Gastrocnemius medialis (tissue), 4 donors: Measurements from ENCODE around the gene RYR2. TPM values are rescaled to one million over a fixed set of nuclear protein-coding genes. Genes with fewer than 3 reads are reported as not detected.

Experiments used
- ATAC-seq, 2 donors: fragments of 150-250 bp; one replicate each; pipeline ENCODE4 v1.9.1; 2016
- DNase-seq, 2 donors: peaks; one replicate each; pipeline ENCODE4 v3.0.0-alpha.2; 2019
- H3K27ac ChIP-seq, 4 donors: fragments of 200-600 bp; sonication (generic); 1 replicate in 1 of 4; 2 replicates in 3 of 4; pipeline ENCODE4 v1.5.1; 2016 to 2018; ENCODE audit warnings: mild to moderate bottlenecking in 2 of 4, moderate library complexity in 1 of 4
- H3K27me3 ChIP-seq, 3 donors: fragments of 200-600 bp; sonication (generic) in 2 of 3; 1 replicate in 1 of 3; 2 replicates in 2 of 3; pipeline versions ENCODE4 v1.5.1 to v1.6.0; 2016 to 2019; ENCODE audit warnings: mild to moderate bottlenecking in 1 of 3, moderate library complexity in 1 of 3
- H3K36me3 ChIP-seq, 2 donors: fragments of 200-600 bp; sonication (generic) in 1 of 2; one replicate each; pipeline ENCODE4 v1.5.1; 2017 to 2018
- H3K4me1 ChIP-seq, 2 donors: fragments of 200-600 bp; sonication (generic) in 1 of 2; one replicate each; pipeline ENCODE4 v1.5.1; 2016 to 2017; ENCODE audit warnings: mild to moderate bottlenecking in 2 of 2
- H3K4me3 ChIP-seq, 4 donors: fragments of 200-600 bp; sonication (generic) in 3 of 4; 1 replicate in 1 of 4; 2 replicates in 3 of 4; pipeline ENCODE4 v1.5.1; 2016 to 2019; ENCODE audit warnings: mild to moderate bottlenecking in 2 of 4
- H3K9me3 ChIP-seq, 3 donors: fragments of 200-600 bp; sonication (generic) in 2 of 3; 1 replicate in 1 of 3; 2 replicates in 2 of 3; pipeline ENCODE4 v1.5.1; 2016 to 2019
- POLR2A ChIP-seq, 2 donors: fragments of 450-650 bp; IDR thresholded peaks; one replicate each; pipeline ENCODE4 v1.6.1; 2017; ENCODE audit warnings: antibody characterized with exemption in 2 of 2, mild to moderate bottlenecking in 2 of 2, moderate library complexity in 2 of 2
- in situ Hi-C, 4 donors: fragments of 200-750 bp; cut with MboI; loops; one replicate each; pipeline versions ENCODE4 v1.15.0 to v1.8.0; 2017; ENCODE audit warnings: low sequenced_read_pairs in 4 of 4
- intact Hi-C: fragments of 100-400 bp; cut with DNase I; formaldehyde crosslinking; loops from one replicate; pipeline ENCODE4 v1.15.1; 2023; ENCODE audit warnings: low total_unique reads
- total RNA-seq, 4 donors: library from RNA; depleted of rRNA; stranded (reverse); fragments of >200 nt; gene quantifications; one replicate each; pipeline versions ENCODE4 v1.1.0 to v1.2.3, GENCODE V29; 2016
- TF ChIP-seq, protein P1 (sequence below), 5 experiments: fragments of 450-650 bp in 3 of 5; fragments of 200-600 bp in 2 of 5; sonication (generic) in 2 of 5; IDR thresholded peaks in 4 of 5; conservative IDR thresholded peaks in 1 of 5; 1 replicate in 4 of 5; 2 replicates in 1 of 5; pipeline ENCODE4 v1.5.1; 2016 to 2019; ENCODE audit warnings: antibody characterized with exemption in 5 of 5, mild to moderate bottlenecking in 3 of 5, moderate library complexity in 3 of 5

RYR2 gene
- total RNA-seq, 4 donors from 2014 or later: 0.04 to 0.16 (median 0.07) TPM

DNA sequence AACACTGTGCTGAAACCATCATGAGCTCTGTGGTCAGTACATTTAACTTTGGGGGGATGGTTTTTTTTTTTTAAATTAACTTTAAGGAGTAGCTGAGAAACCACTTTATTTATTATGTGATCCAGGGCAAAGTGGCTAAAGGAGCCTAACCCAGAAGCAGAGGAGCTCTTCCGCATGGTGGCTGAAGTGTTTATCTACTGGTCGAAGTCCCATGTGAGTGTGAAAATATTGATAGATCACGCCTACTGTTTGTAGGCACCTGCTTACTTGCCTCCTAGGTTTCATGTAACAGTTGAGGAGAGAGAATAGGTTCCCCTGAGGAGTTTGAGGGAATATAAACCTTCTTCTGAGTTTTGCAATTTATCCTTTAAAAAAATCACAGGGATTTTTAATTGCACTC, 667.4 kb downstream of the RYR2 start:
- Histone ChIP-seq H3K4me3 (no peak overlapping the region), H3K4me1 (no peaks in the 10 kb centered on the region), H3K9me3 (no peaks in the 10 kb centered on the region), H3K27me3 (no peaks in the 10 kb centered on the region), H3K36me3 (no peaks in the 10 kb centered on the region), H3K27ac (no peak overlapping the region)
- no peak for DNase-seq
- intact Hi-C loops: no loop called here
- no peak for TF ChIP-seq POLR2A (IDR thresholded peaks at IDR 0.05)
- TF ChIP-seq, protein P1, sequence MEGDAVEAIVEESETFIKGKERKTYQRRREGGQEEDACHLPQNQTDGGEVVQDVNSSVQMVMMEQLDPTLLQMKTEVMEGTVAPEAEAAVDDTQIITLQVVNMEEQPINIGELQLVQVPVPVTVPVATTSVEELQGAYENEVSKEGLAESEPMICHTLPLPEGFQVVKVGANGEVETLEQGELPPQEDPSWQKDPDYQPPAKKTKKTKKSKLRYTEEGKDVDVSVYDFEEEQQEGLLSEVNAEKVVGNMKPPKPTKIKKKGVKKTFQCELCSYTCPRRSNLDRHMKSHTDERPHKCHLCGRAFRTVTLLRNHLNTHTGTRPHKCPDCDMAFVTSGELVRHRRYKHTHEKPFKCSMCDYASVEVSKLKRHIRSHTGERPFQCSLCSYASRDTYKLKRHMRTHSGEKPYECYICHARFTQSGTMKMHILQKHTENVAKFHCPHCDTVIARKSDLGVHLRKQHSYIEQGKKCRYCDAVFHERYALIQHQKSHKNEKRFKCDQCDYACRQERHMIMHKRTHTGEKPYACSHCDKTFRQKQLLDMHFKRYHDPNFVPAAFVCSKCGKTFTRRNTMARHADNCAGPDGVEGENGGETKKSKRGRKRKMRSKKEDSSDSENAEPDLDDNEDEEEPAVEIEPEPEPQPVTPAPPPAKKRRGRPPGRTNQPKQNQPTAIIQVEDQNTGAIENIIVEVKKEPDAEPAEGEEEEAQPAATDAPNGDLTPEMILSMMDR (IDR thresholded peaks at IDR 0.05 in 4 of 5, conservative IDR thresholded peaks at IDR 0.05 in 1 of 5): no peak
- in situ Hi-C loops: no loop called here
- ATAC-seq: no peak

DNA sequence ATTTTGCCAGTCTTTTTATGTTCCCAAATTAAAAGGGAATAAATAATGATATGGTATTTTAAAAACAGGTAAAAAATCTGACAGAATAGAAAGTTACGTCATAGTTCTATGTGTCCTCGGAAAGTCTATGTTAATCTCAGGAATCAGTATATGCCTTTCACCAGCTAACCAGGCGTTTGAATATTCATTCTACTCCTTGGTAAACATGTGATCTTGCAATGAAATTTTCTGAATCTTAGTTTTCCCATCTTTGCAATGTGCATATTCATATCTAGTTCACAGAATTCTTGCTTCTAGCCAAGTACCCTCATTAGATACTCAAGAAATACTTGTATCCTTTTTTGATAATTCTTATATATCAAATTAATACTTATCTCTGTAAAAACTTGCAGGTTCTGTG, 669.3 kb downstream of the RYR2 start:
- Histone ChIP-seq H3K9me3 (no peaks in the 10 kb centered on the region), H3K4me3 (no peak overlapping the region), H3K4me1 (no peaks in the 10 kb centered on the region), H3K27ac (no peak overlapping the region), H3K27me3 (no peaks in the 10 kb centered on the region), H3K36me3 (no peaks in the 10 kb centered on the region)
- in situ Hi-C loops: no loop called here
- intact Hi-C loops: no loop called here
- TF ChIP-seq, protein P1 (IDR thresholded peaks at IDR 0.05 in 4 of 5, conservative IDR thresholded peaks at IDR 0.05 in 1 of 5): no peak
- TF ChIP-seq POLR2A (IDR thresholded peaks at IDR 0.05): no peak
- DNase-seq (no peak), ATAC-seq (no peak)

DNA sequence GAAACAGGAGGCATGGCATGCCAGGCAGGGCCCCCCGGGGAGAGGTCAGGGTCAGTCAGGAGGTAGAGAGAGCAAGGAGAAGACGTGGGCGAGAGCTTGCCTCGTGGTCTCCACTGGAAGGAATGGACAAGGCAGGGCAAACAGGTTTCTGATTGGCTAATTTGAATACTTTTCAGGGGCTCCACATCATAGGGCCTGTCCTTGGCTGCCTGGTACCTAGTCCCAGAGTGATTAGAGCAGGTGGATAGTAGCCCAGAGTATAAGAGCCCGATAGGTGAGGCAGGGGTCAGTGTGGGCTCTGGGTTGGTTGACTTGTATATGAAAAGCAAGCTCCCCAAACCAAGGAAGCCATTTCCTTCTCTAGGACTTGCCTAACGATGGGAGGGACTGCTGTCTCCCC, 670.1 kb downstream of the RYR2 start:
- Histone ChIP-seq H3K27ac (no peak overlapping the region), H3K9me3 (no peaks in the 10 kb centered on the region), H3K4me1 (no peaks in the 10 kb centered on the region), H3K4me3 (no peak overlapping the region), H3K36me3 (no peaks in the 10 kb centered on the region), H3K27me3 (no peaks in the 10 kb centered on the region)
- TF ChIP-seq POLR2A (IDR thresholded peaks at IDR 0.05): no peak
- TF ChIP-seq, protein P1 (IDR thresholded peaks at IDR 0.05 in 4 of 5, conservative IDR thresholded peaks at IDR 0.05 in 1 of 5): no peak
- in situ Hi-C loops: no loop called here
- intact Hi-C loops: no loop called here
- no peak for DNase-seq
- ATAC-seq: no peak

DNA sequence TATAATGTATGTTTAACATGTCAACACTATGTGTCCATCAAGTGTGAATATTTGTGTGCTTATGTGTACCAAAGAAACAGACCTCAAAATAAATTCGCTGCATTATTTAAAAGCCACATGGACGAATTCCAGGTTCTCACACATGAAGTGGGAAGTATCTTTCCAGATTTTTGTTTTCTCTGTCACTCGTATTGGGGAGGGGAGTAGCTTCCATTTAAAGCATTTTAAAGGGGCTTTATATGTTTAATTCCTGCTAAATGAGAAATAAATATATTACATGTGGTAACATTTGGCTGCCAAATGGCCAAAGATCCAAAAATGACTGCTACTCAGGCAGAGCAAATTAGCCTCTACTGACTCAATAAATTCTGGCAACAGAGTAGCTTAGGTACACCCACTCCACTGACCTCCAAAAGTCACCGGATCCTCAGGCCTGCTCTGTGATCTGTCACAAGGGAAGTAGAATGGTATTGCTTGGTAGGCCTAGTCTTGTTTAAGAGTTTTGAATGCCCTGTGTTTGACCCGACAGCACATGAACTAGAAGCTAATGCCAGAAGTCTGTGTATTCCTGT, 670.7 kb downstream of the RYR2 start:
- ATAC-seq (no peak), DNase-seq (no peak)
- Histone ChIP-seq H3K4me1 (no peaks in the 10 kb centered on the region), H3K27ac (no peak overlapping the region), H3K4me3 (no peak overlapping the region), H3K36me3 (no peaks in the 10 kb centered on the region), H3K9me3 (no peaks in the 10 kb centered on the region), H3K27me3 (no peaks in the 10 kb centered on the region)
- intact Hi-C loops (no loop called here), in situ Hi-C loops (no loop called here)
- TF ChIP-seq, protein P1 (IDR thresholded peaks at IDR 0.05 in 4 of 5, conservative IDR thresholded peaks at IDR 0.05 in 1 of 5): no peak
- no peak for TF ChIP-seq POLR2A (IDR thresholded peaks at IDR 0.05)

DNA sequence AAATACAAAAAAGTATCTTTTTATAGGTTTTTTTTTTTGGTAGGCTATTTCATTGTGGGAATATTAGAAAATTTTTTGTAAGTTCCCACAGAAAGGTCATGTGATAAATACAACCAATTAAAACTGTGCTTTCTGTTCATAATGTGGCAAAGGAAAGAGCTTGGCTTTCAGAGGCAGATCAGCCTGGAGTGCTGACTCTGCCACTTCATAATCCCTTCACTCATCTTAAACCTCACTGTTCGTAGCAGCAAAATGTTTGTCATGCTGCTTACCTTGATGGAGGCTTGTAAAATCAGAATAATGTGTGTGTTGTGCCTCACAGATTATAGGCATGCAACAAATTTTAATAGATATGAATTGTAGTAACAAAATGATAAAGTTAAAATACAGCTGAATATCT, 671.9 kb downstream of the RYR2 start:
- DNase-seq (no peak), ATAC-seq (no peak)
- Histone ChIP-seq H3K4me1 (no peaks in the 10 kb centered on the region), H3K36me3 (no peaks in the 10 kb centered on the region), H3K27ac (no peak overlapping the region), H3K4me3 (no peak overlapping the region), H3K27me3 (no peaks in the 10 kb centered on the region), H3K9me3 (no peaks in the 10 kb centered on the region)
- TF ChIP-seq, protein P1 (IDR thresholded peaks at IDR 0.05 in 4 of 5, conservative IDR thresholded peaks at IDR 0.05 in 1 of 5): no peak
- no peak for TF ChIP-seq POLR2A (IDR thresholded peaks at IDR 0.05)
- intact Hi-C loops: no loop called here
- in situ Hi-C loops: no loop called here
